ENCODE results near the gene CHRNE. TPM values are rescaled to one million over a fixed set of nuclear protein-coding genes. Genes with fewer than 3 reads are reported as not detected.
"Not testable (repeated sequence)": the region's sequence is repeated elsewhere in the genome, so short reads cannot be mapped to it uniquely, and the experiment has no call there.

The CHRNE gene
- total RNA-seq, 2 experiments from 2014 or later: 0.33 to 0.43 TPM

DNA sequence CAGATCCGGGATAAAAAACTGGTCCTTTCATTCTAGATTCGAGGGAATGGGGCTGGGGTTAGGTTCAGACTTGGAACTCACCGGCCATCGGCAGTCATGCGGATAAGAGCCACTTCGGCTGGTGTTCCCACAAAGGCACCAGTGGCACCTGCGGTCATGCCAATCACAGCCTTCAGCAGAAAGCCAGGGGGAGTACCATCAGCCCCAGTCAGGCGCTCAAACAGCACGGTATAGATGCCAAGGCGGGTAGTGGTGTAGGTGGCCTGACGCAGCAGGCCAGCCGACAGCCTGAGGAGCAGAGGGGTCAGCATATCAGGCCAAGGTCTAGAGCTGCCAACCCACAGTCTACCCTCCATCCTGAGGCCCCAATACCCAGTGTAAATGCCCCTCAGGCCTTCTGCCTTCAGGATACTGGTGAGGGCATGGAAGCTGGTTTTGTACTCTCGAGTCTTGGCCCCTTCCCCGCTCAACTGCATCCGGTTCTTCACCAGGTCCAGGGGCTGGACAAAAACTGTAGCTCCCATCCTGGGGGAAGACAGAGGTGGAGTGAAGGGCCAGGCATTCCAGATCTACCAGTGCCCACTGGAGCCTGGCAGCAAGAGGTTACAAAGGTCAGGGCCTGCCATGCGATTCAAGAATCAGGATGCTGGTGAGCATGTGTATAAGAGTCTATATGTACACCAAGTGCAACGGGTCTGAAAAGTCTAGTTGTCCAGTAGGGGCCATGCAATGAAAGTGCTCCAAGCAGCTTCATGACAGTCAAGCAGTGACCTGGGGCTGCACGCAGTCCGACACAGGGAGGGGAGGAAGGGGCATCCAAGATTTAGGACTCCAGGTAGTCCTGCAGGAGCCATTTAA is 36.0 kb upstream of the CHRNE start:
- H3K36me3 Mint-ChIP-seq (ENCODE audit: low read depth): peaks cover 79% of the 10 kb centered on the region
- H3K4me3 Mint-ChIP-seq: peak overlapping the region; percentile 96
- no peaks in the 10 kb centered on the region for H3K27me3 Mint-ChIP-seq
- H3K27ac Mint-ChIP-seq: peak overlapping the region; percentile 100
- H3K9me3 Mint-ChIP-seq: no peaks in the 10 kb centered on the region
- ChIA-PET POLR2A (interaction anchor here (0.8 to 20.7 kb wide), 16 partner anchors 8 to 796 kb away, joined by 3 to 711 read pairs (median 7); partner anchors contain the start of genes CYB5D2, ENO3, GP1BA and INCA1), CTCF (interaction anchor here (0.7 to 2.7 kb wide), 9 partner anchors 10 to 372 kb away, joined by 4 to 29 read pairs (median 6); partner anchors contain the start of gene SPAG7)
- H3K4me1 Mint-ChIP-seq: peaks cover 60% of the 10 kb centered on the region
- DNase-seq: no peak

DNA sequence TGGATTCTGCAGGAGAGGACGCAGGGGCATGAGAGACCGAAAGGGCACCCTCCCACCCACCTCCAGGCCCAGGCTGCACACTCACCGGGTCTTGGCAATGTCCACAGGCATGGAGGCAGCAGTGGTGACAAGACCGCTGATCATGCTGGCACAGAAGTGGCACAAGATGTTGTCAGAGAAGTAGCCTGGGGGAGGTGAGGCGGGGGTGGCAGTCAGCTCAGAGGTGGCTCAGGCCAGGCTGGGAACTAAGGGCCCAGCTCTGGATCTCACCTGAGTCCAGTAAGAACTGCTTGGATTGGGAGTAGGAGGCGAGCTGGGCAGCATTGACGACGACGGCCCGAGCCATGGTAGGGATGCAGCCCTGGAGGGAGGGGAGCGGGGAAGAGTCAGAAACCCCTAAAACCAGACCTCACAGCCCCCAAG is 35.2 kb upstream of the CHRNE start:
- H3K27ac Mint-ChIP-seq: peak overlapping the region; percentile 58
- no peaks in the 10 kb centered on the region for H3K9me3 Mint-ChIP-seq
- peak overlapping the region; percentile 96 for H3K4me3 Mint-ChIP-seq
- no peaks in the 10 kb centered on the region for H3K27me3 Mint-ChIP-seq
- H3K4me1 Mint-ChIP-seq: peaks cover 58% of the 10 kb centered on the region
- ChIA-PET CTCF (interaction anchor here (2.7 kb wide), 1 partner anchor 29 kb away, joined by 29 read pairs; no protein-coding TSS in a partner anchor), POLR2A (interaction anchor here (1.3 to 20.7 kb wide), 4 partner anchors 13 to 31 kb away, joined by 3 to 711 read pairs (median 128); partner anchors contain the start of genes ENO3, PFN1 and SPAG7)
- no peak for DNase-seq
- peaks cover 73% of the 10 kb centered on the region for H3K36me3 Mint-ChIP-seq (ENCODE audit: low read depth)

DNA sequence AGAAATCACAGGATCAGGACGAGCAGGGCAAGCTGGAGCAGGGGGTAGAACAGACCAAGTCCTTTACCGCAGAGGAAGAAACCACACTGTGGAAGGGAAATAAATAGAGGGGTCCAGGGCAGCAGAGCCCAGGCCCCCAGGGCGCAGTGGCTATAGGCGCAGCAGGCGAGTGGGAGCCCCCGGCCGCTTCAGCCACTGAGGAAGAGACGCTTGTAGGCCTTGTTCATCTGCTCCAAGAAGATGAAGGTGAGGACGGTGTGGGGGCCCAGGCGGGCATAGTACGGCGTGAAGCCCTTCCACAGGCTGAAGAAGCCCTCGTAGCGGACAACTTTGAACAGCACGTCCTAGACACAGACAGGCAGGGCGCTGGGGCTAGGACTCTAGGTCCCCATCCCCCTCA is 34.7 kb upstream of the CHRNE start:
- Mint-ChIP-seq H3K9me3 (no peaks in the 10 kb centered on the region), H3K4me3 (peak overlapping the region; percentile 96), H3K36me3 (ENCODE audit: low read depth) (peaks cover 67% of the 10 kb centered on the region), H3K27me3 (no peaks in the 10 kb centered on the region), H3K27ac (no peak overlapping the region), H3K4me1 (peaks cover 53% of the 10 kb centered on the region)
- CTCF ChIA-PET: interaction anchor here (1.0 kb wide), 1 partner anchor 125 kb away, joined by 3 read pairs; no protein-coding TSS in a partner anchor
- POLR2A ChIA-PET: interaction anchor here (1.3 to 20.7 kb wide), 4 partner anchors 13 to 31 kb away, joined by 3 to 711 read pairs (median 128); partner anchors contain the start of genes ENO3, PFN1 and SPAG7
- no peak for DNase-seq

DNA sequence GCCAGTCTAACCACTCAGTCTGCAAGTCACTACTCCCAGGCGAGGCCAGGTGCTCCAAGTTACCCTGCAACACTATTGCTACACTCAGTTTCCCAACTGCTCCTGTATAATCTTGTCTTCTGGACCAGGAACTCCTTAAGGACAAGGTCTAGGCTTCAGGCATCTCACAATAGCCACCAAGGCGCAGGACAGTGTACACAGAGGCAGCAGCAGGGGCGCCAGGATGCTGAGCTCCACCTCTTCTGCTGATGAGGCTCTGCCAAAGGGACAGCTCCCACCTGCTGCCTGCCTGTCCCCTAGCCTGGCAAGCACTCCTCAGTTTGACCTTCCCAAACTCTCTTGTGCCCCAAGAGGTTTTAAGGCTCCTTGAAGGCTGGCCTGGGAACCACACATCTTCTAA is 33.5 kb upstream of the CHRNE start:
- Mint-ChIP-seq H3K4me3 (no peak overlapping the region), H3K27ac (no peak overlapping the region), H3K4me1 (peaks cover 42% of the 10 kb centered on the region), H3K27me3 (no peaks in the 10 kb centered on the region), H3K36me3 (ENCODE audit: low read depth) (peaks cover 56% of the 10 kb centered on the region), H3K9me3 (no peaks in the 10 kb centered on the region)
- POLR2A ChIA-PET: interaction anchor here (1.1 to 15.9 kb wide), 4 partner anchors 11 to 37 kb away, joined by 3 to 229 read pairs (median 14); partner anchors contain the start of genes ENO3 and PFN1
- DNase-seq: no peak
- CTCF ChIA-PET: interaction anchor here (1.0 kb wide), 1 partner anchor 126 kb away, joined by 3 read pairs; no protein-coding TSS in a partner anchor

DNA sequence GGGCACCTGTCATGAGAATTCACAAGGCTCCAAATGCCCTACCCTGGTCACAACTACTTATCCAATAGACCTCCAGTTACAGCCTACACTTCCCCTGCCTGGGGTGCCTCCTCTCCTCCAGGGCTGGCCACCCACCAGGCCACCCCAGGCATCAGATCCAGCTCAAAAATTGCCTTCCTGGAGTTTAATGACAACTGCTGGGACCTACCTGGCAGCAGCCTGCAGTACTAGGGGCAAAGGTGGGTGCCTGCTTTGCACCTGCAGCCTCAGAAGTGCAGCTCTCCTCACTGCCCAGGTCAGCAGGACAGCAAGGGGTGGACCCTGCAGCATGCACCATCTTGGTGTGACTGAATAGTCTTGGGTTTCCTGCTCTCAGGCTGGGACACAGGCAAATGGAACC is 32.8 kb upstream of the CHRNE start:
- ChIA-PET CTCF (no interaction called here), POLR2A (interaction anchor here (1.2 to 15.9 kb wide), 2 partner anchors 18 to 27 kb away, joined by 3 to 229 read pairs; partner anchors contain the start of genes ENO3 and PFN1)
- Mint-ChIP-seq H3K36me3 (ENCODE audit: low read depth) (peaks cover 52% of the 10 kb centered on the region), H3K4me1 (peaks cover 42% of the 10 kb centered on the region), H3K27ac (no peak overlapping the region), H3K4me3 (no peak overlapping the region), H3K27me3 (no peaks in the 10 kb centered on the region), H3K9me3 (no peaks in the 10 kb centered on the region)
- no peak for DNase-seq

DNA sequence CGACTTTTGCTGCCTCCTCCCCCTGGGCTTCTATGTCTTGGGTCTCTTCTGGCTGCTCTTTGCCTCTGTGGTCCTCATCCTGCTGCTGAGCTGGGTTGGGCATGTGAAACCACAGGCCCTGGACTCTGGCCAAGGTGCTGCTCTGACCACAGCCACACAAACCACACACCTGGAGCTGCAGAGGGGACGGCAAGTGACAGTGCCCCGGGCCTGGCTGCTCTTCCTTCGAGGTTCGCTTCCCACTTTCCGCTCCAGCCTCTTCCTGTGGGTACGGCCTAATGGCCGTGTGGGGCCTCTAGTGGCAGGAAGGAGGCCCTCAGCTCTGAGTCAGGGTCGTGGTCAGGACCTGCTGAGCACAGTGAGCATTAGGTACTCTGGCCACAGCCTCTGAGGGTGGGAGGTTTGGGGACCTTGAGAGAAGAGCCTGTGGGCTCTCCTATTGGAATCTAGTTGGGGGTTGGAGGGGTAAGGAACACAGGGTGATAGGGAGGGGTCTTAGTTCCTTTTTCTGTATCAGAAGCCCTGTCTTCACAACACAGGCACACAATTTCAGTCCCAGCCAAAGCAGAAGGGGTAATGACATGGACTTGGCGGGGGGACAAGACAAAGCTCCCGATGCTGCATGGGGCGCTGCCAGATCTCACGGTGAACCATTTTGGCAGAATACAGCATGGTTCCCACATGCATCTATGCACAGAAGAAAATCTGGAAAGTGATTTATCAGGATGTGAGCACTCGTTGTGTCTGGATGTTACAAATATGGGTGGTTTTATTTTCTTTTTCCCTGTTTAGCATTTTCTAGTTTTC is 31.5 kb upstream of the CHRNE start:
- Mint-ChIP-seq H3K9me3 (no peaks in the 10 kb centered on the region), H3K27me3 (no peaks in the 10 kb centered on the region), H3K36me3 (ENCODE audit: low read depth) (peaks cover 46% of the 10 kb centered on the region), H3K4me1 (peaks cover 42% of the 10 kb centered on the region), H3K4me3 (no peak overlapping the region), H3K27ac (no peak overlapping the region)
- ChIA-PET CTCF (interaction anchor here (1.0 kb wide), 1 partner anchor 26 kb away, joined by 3 read pairs; no protein-coding TSS in a partner anchor), POLR2A (interaction anchor here (0.9 to 15.9 kb wide), 5 partner anchors 14 to 96 kb away, joined by 3 to 229 read pairs (median 3); partner anchors contain the start of genes ENO3 and PFN1)
- DNase-seq: no peak

DNA sequence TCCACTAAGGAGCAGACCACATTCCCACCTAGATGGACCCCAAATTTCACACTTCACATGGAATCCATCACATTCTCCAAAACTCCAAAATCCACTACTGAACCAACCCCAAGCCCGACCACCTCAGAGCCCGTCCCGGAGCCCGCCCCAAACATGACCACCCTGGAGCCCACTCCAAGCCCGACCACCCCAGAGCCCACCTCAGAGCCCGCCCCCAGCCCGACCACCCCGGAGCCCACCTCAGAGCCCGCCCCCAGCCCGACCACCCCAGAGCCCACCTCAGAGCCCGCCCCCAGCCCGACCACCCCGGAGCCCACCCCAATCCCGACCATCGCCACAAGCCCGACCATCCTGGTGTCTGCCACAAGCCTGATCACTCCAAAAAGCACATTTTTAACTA is 30.7 kb upstream of the CHRNE start:
- no peak overlapping the region for H3K27ac Mint-ChIP-seq
- H3K36me3 Mint-ChIP-seq (ENCODE audit: low read depth): peaks cover 41% of the 10 kb centered on the region
- H3K9me3 Mint-ChIP-seq: no peaks in the 10 kb centered on the region
- POLR2A ChIA-PET: interaction anchor here (0.9 to 15.9 kb wide), 4 partner anchors 14 to 97 kb away, joined by 3 to 229 read pairs (median 4); partner anchors contain the start of genes ENO3 and PFN1
- no peaks in the 10 kb centered on the region for H3K27me3 Mint-ChIP-seq
- H3K4me1 Mint-ChIP-seq: peaks cover 38% of the 10 kb centered on the region
- CTCF ChIA-PET: interaction anchor here (1.0 kb wide), 1 partner anchor 25 kb away, joined by 3 read pairs; no protein-coding TSS in a partner anchor
- no peak for DNase-seq
- no peak overlapping the region for H3K4me3 Mint-ChIP-seq

DNA sequence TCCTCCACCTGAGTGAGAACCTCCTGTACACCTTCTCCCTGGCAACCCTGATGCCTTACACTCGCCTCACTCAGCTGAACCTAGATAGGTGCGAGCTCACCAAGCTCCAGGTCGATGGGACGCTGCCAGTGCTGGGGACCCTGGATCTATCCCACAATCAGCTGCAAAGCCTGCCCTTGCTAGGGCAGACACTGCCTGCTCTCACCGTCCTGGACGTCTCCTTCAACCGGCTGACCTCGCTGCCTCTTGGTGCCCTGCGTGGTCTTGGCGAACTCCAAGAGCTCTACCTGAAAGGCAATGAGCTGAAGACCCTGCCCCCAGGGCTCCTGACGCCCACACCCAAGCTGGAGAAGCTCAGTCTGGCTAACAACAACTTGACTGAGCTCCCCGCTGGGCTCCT is 29.9 kb upstream of the CHRNE start:
- Mint-ChIP-seq H3K9me3 (no peaks in the 10 kb centered on the region), H3K27ac (no peak overlapping the region), H3K27me3 (no peaks in the 10 kb centered on the region), H3K4me1 (peaks cover 29% of the 10 kb centered on the region), H3K36me3 (ENCODE audit: low read depth) (peaks cover 32% of the 10 kb centered on the region), H3K4me3 (no peak overlapping the region)
- ChIA-PET CTCF (no interaction called here), POLR2A (interaction anchor here (0.6 to 2.9 kb wide), 4 partner anchors 7 to 15 kb away, joined by 3 to 11 read pairs (median 4); partner anchors contain the start of genes PFN1, RNF167 and SLC25A11)
- no peak for DNase-seq

DNA sequence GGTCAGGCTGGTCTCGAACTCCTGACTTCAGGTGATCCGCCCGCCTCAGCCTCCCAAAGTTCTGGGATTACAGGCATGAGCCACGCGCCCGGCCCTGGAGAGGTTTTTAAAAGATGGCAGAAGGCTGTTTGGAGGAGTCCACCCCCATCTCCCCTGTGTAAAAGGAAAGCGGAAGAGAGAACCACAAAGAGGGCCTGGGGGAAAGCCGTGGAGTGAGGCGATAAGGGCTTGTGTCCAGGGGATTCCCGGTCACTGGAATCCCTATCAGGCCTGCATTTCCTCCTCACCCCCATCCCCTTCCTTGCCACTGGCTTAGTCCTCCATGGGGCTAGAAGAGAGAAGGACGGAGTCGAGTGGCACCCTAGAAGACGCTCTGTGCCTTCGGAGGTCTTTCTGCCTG is 29.1 kb upstream of the CHRNE start, which contains the start of gene GP1BA:
TSS of gene GP1BA (plus strand) at position 315 of the 400 bp plus-strand sequence. CDS start 328 bp downstream, outside the sequence.
- Mint-ChIP-seq H3K27ac (no peak within 1 kb of the TSS), H3K9me3 (no peaks in the 10 kb centered on the region), H3K4me3 (no peak within 1 kb of the TSS), H3K36me3 (ENCODE audit: low read depth) (peaks cover 26% of the 10 kb centered on the region), H3K27me3 (no peaks in the 10 kb centered on the region), H3K4me1 (peaks cover 27% of the 10 kb centered on the region)
- no peak for DNase-seq
- ChIA-PET CTCF (no interaction called here), POLR2A (interaction anchor here (1.3 to 2.9 kb wide), 3 partner anchors 8 to 16 kb away, joined by 4 to 11 read pairs (median 5); partner anchors contain the start of genes PFN1, RNF167 and SLC25A11)

DNA sequence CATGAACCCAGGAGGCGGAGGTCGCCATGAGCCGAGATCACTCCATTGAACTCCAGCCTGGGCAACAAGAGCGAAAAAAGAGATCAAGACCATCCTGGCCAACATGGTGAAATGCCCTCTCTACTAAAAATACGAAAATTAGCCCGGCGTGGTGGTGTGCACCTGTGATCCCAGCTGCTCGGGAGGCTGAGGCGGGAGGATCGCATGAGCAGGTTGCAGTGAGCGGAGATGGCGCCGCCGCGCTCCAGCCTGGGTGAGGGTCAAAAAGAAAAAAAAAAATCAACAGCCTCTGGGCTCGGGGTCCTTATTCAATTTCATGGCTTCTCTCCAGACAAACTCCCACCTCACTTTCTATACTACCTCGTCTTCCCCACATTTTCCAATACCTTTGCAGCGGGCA is 26.0 kb upstream of the CHRNE start:
- Mint-ChIP-seq H3K27me3 (no peaks in the 10 kb centered on the region), H3K27ac (no peak overlapping the region), H3K9me3 (no peaks in the 10 kb centered on the region), H3K4me3 (no peak overlapping the region), H3K36me3 (ENCODE audit: low read depth) (peaks cover 10% of the 10 kb centered on the region), H3K4me1 (peaks cover 10% of the 10 kb centered on the region)
- POLR2A ChIA-PET: no interaction called here
- CTCF ChIA-PET: interaction anchor here (1.1 kb wide), 1 partner anchor 11 kb away, joined by 4 read pairs; the partner anchor contains the start of genes RNF167 and SLC25A11
- DNase-seq: no peak

DNA sequence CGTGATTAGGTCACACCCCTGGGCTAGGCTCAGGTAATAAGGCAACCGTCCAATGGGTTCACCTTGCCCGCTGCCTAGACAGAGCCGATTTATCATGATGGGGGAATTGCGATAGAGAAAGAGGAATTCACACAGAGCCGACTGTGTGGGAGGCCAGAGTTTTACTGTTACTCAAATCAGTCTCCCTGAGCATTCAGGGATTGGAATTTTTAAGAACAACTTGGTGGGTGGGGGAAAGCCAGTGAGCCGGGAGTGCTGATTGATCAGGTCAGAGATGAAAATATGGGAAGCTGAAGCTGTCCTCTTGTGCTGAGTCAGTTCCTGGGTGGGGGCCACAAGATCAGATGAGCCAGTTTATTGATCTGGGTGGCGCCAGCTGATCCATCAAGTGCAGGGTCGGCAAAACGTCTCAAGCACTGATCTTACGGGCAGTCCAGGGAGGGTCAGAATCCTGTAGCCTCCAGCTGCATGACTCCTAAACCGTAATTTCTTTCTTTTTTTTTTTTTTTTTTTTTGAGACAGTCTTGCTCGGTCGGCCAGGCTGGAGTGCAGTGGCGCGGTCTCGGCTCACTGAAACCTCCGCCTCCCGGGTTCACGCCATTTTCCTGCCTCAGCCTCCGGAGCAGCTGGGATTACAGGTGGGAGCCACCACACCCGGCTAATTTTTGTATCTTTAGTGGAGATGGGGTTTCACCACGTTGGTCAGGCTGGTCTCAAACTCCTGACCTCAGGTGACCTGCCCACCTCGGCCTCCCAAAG is 23.9 kb upstream of the CHRNE start:
- H3K27ac Mint-ChIP-seq, H3K4me3 Mint-ChIP-seq, H3K9me3 Mint-ChIP-seq, H3K27me3 Mint-ChIP-seq, DNase-seq, H3K4me1 Mint-ChIP-seq: not testable (repeated sequence)
- H3K36me3 Mint-ChIP-seq (ENCODE audit: low read depth): peaks cover 10% of the 10 kb centered on the region
- ChIA-PET POLR2A (interaction anchor here (4.8 kb wide), 1 partner anchor 12 kb away, joined by 26 read pairs; the partner anchor contains the start of genes RNF167 and SLC25A11), CTCF (interaction anchor here (0.7 to 1.7 kb wide), 3 partner anchors 10 to 24 kb away, joined by 3 to 5 read pairs (median 3); partner anchors contain the start of gene CHRNE)

Data from activated CD4-positive, alpha-beta memory T cell treated with anti-CD3 and anti-CD28 coated beads, Interleukin-2, amount 10 ng/mL, durations not matched to agents 7 days and 5 days (primary cell).